ENCODE data around the gene PIGU.
A peak's percentile ranks its signal among the peaks of the same experiment; 100 is the strongest.

Gene PIGU

DNA sequence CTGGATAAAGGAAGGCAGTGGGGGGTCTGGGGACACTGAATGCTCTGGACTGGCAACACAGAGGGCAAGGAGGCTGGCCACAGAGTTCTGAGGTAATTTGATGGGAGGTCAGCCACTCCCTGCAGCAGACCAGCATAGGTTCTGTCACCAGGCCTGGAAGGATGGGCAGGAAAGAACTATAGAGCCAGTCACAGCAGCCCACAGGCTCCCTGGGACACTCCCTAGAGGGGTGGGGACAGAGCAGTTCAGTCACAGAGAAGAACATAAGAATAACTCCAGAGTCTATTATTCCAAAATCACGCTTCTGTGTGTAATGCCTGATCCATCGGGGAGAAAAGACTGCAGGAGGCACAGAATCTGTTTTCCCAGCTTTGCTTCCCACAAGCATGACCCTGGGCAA lies 141.0 kb downstream of the PIGU start:
- H3K4me1 ChIP-seq (ENCODE audit: control insufficient read depth, insufficient read depth, low read length), result no peaks in the 10 kb centered on the region

DNA sequence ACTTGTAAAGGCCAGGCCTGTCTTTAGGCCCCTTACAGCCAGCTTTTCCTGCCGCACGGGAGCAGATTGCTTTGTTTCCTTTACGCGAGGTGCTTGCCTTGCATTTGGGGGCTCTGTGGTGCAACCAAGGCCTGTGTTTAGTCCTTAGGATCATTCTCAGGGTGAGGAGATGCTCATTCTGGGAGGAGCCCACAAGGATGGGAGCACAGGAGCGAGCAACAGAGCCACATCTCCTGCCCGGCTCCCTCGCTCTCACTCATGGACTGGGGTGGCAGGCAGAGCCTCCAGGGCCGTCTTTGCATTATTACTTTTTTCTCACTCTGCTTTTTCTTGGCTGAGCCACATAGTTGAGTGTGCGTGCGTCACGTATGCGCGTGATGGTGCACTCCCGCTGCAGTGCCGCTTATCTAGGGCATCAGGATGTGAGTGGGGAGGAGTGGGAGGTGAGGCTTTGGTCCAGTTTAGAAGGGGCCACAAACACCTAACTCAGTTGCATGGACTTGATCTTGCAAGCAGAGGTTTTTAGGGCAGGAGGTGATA lies 141.5 kb downstream of the PIGU start:
- POLR2A ChIA-PET, result no interaction called here
- TF ChIP-seq ZNF555 (tag by site-specific recombination; conservative IDR thresholded peaks at IDR 0.05) (no peak), EGR2 (tag by site-specific recombination; IDR thresholded peaks at IDR 0.05; ENCODE audit: low read depth) (0 out of 2 replicates have a peak, but pooled peaks have one; percentile 28), REPIN1 (tag by site-specific recombination; IDR thresholded peaks at IDR 0.05; ENCODE audit: low read depth) (no peak)
- no peak overlapping the region for H3K4me3 ChIP-seq (ENCODE audit: low read depth, low read length)
- H3K4me1 ChIP-seq (ENCODE audit: control insufficient read depth, insufficient read depth, low read length), result no peaks in the 10 kb centered on the region
- peaks cover 0 to 92% of the 10 kb centered on the region in 2 experiments; a peak in 2 of 3 replicates for H3K36me3 ChIP-seq (ENCODE audit: control insufficient read depth in 2 of 2, insufficient read depth in 1 of 2, low read length in 2 of 2)
- CTCF ChIA-PET, result interaction anchor here (1.2 kb wide), 1 partner anchor 223 kb away, joined by 5 read pairs; no protein-coding TSS in a partner anchor
- no peaks in the 10 kb centered on the region for H3K9me3 ChIP-seq (ENCODE audit: control insufficient read depth, insufficient read depth, low read depth, low read length)
- no peak overlapping the region for H3K27ac ChIP-seq (ENCODE audit: extremely low read depth, low read depth, low read length)

More for the DNA sequence above, 141.0 kb downstream of the PIGU start:
- H3K27ac ChIP-seq (ENCODE audit: extremely low read depth, low read depth, low read length), result no peak overlapping the region
- POLR2A ChIA-PET, result no interaction called here
- H3K9me3 ChIP-seq (ENCODE audit: control insufficient read depth, insufficient read depth, low read depth, low read length), result no peaks in the 10 kb centered on the region
- H3K4me3 ChIP-seq (ENCODE audit: low read depth, low read length), result no peak overlapping the region
- peaks cover 0 to 92% of the 10 kb centered on the region in 2 experiments; a peak in 2 of 3 replicates for H3K36me3 ChIP-seq (ENCODE audit: control insufficient read depth in 2 of 2, insufficient read depth in 1 of 2, low read length in 2 of 2)
- CTCF ChIA-PET, result interaction anchor here (1.4 kb wide), 1 partner anchor 13 kb away, joined by 4 read pairs; no protein-coding TSS in a partner anchor
- TF ChIP-seq, protein P1, sequence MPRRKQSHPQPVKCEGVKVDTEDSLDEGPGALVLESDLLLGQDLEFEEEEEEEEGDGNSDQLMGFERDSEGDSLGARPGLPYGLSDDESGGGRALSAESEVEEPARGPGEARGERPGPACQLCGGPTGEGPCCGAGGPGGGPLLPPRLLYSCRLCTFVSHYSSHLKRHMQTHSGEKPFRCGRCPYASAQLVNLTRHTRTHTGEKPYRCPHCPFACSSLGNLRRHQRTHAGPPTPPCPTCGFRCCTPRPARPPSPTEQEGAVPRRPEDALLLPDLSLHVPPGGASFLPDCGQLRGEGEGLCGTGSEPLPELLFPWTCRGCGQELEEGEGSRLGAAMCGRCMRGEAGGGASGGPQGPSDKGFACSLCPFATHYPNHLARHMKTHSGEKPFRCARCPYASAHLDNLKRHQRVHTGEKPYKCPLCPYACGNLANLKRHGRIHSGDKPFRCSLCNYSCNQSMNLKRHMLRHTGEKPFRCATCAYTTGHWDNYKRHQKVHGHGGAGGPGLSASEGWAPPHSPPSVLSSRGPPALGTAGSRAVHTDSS (tag by site-specific recombination; IDR thresholded peaks at IDR 0.05), result no peak
- TF ChIP-seq ZNF704 (tag by site-specific recombination; IDR thresholded peaks at IDR 0.05), result no peak
- no peak for TF ChIP-seq ZNF544 (tag by site-specific recombination; IDR thresholded peaks at IDR 0.05)
- no peak for TF ChIP-seq ZBTB49 (tag by site-specific recombination; IDR thresholded peaks at IDR 0.05; ENCODE audit: low read depth)
- no peak for TF ChIP-seq ZNF837 (tag by site-specific recombination; IDR thresholded peaks at IDR 0.05)
- no peak for TF ChIP-seq SP2 (tag by site-specific recombination; IDR thresholded peaks at IDR 0.05)
- TF ChIP-seq, protein P2, sequence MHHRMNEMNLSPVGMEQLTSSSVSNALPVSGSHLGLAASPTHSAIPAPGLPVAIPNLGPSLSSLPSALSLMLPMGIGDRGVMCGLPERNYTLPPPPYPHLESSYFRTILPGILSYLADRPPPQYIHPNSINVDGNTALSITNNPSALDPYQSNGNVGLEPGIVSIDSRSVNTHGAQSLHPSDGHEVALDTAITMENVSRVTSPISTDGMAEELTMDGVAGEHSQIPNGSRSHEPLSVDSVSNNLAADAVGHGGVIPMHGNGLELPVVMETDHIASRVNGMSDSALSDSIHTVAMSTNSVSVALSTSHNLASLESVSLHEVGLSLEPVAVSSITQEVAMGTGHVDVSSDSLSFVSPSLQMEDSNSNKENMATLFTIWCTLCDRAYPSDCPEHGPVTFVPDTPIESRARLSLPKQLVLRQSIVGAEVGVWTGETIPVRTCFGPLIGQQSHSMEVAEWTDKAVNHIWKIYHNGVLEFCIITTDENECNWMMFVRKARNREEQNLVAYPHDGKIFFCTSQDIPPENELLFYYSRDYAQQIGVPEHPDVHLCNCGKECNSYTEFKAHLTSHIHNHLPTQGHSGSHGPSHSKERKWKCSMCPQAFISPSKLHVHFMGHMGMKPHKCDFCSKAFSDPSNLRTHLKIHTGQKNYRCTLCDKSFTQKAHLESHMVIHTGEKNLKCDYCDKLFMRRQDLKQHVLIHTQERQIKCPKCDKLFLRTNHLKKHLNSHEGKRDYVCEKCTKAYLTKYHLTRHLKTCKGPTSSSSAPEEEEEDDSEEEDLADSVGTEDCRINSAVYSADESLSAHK (tag by site-specific recombination; IDR thresholded peaks at IDR 0.05), result no peak

- no peak overlapping the region for H3K27ac ChIP-seq (ENCODE audit: extremely low read depth, low read depth, low read length)
- no peak overlapping the region for H3K4me3 ChIP-seq (ENCODE audit: low read depth, low read length)
- ChIA-PET CTCF (interaction anchor here (1.2 kb wide), 1 partner anchor 222 kb away, joined by 5 read pairs; no protein-coding TSS in a partner anchor), POLR2A (no interaction called here)
- peaks cover 0 to 92% of the 10 kb centered on the region in 2 experiments; a peak in 2 of 3 replicates for H3K36me3 ChIP-seq (ENCODE audit: control insufficient read depth in 2 of 2, insufficient read depth in 1 of 2, low read length in 2 of 2)
- H3K4me1 ChIP-seq (ENCODE audit: control insufficient read depth, insufficient read depth, low read length), result no peaks in the 10 kb centered on the region
- H3K9me3 ChIP-seq (ENCODE audit: control insufficient read depth, insufficient read depth, low read depth, low read length), result no peaks in the 10 kb centered on the region
- TF ChIP-seq GLI4 (tag by site-specific recombination; IDR thresholded peaks at IDR 0.05) (no peak), ZNF169 (tag by site-specific recombination; IDR thresholded peaks at IDR 0.05) (no peak), GLI2 (tag by site-specific recombination; IDR thresholded peaks at IDR 0.05; ENCODE audit: borderline replicate concordance, low read depth) (no peak), HOXC10 (CRISPR knock-in tag; IDR thresholded peaks at IDR 0.05) (no peak), ZNF600 (tag by site-specific recombination; IDR thresholded peaks at IDR 0.05) (no peak), ZNF155 (tag by site-specific recombination; IDR thresholded peaks at IDR 0.05) (no peak), ZNF223 (tag by site-specific recombination; IDR thresholded peaks at IDR 0.05) (no peak), ZNF175 (tag by site-specific recombination; IDR thresholded peaks at IDR 0.05) (no peak), ZBTB20 (tag by site-specific recombination; IDR thresholded peaks at IDR 0.05) (no peak), ZNF560 (tag by site-specific recombination; IDR thresholded peaks at IDR 0.05; ENCODE audit: borderline replicate concordance) (no peak), ZNF366 (tag by site-specific recombination; conservative IDR thresholded peaks at IDR 0.05) (no peak), ZFP69B (tag by site-specific recombination; IDR thresholded peaks at IDR 0.05) (no peak), PRDM1 (tag by site-specific recombination; IDR thresholded peaks at IDR 0.05) (no peak)
These were observed 142.3 kb downstream of the PIGU start for GRCh38 chr20:34534391-34535165.

All from HEK293 (cell line).